Measurements from ENCODE around the gene ADAMTSL3.

DNA sequence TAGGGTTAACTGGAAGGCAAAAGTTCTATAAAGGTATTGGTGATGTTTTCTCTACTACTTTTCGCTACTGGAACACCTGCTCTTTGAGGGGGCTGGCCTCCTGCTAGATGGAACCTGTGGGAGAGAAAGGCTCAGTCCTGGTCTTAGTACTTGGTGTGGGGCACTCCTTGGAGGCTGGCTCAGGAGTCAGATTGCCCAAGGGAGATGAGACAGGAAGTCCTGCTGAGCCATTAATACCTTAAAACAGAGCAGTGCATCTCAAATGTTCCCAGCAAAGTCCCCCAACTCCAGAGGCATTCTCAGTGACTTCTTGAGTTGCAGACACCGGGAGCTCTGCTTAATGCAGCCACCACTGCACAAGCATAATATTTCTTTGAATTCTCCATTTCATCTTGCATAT lies 3.1 kb upstream of the ADAMTSL3 start:
- TF ChIP-seq, protein P1, sequence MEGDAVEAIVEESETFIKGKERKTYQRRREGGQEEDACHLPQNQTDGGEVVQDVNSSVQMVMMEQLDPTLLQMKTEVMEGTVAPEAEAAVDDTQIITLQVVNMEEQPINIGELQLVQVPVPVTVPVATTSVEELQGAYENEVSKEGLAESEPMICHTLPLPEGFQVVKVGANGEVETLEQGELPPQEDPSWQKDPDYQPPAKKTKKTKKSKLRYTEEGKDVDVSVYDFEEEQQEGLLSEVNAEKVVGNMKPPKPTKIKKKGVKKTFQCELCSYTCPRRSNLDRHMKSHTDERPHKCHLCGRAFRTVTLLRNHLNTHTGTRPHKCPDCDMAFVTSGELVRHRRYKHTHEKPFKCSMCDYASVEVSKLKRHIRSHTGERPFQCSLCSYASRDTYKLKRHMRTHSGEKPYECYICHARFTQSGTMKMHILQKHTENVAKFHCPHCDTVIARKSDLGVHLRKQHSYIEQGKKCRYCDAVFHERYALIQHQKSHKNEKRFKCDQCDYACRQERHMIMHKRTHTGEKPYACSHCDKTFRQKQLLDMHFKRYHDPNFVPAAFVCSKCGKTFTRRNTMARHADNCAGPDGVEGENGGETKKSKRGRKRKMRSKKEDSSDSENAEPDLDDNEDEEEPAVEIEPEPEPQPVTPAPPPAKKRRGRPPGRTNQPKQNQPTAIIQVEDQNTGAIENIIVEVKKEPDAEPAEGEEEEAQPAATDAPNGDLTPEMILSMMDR (IDR thresholded peaks at IDR 0.05) = no peak
- TF ChIP-seq EZH2 (IDR thresholded peaks at IDR 0.05; ENCODE audit: borderline replicate concordance, insufficient read depth, low read depth, low read length, poor library complexity, severe bottlenecking) = no peak
